ENCODE results near the gene CRK. TPM values are rescaled to one million over a fixed set of nuclear protein-coding genes. Genes with fewer than 3 reads are reported as not detected.

The CRK gene
- total and polyA plus RNA-seq, 2 donors = 26.6 to 27.9 TPM

DNA sequence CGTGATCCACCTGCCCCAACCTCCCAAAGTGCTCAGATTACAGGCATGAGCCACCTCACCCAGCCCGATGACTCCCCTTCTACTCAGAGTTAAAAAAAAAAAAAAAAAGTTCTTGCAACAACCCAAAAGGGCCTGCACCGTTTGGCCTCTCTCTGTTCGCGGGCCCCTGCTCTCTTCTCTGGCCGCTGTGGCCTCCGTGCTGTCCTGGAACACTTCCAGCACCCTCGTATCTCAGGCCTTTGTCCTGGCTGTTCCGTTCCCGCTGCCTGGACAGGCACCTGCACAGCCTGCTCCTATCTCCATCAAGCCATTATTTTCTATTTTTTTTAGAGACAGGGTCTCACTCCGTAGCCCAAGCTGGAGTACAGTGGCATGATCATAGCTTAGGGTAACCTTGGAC lies 25.7 kb upstream of the CRK start:
- H3K27ac ChIP-seq (ENCODE audit: low read depth in 1 of 2, low read length in 1 of 2) = no peak overlapping the region
- no peak for DNase-seq (ENCODE audit: low read depth in 6 of 9, low spot score in 9 of 9)
- WGBS = 92% methylated on average over 11 of the region's 11 CpGs

DNA sequence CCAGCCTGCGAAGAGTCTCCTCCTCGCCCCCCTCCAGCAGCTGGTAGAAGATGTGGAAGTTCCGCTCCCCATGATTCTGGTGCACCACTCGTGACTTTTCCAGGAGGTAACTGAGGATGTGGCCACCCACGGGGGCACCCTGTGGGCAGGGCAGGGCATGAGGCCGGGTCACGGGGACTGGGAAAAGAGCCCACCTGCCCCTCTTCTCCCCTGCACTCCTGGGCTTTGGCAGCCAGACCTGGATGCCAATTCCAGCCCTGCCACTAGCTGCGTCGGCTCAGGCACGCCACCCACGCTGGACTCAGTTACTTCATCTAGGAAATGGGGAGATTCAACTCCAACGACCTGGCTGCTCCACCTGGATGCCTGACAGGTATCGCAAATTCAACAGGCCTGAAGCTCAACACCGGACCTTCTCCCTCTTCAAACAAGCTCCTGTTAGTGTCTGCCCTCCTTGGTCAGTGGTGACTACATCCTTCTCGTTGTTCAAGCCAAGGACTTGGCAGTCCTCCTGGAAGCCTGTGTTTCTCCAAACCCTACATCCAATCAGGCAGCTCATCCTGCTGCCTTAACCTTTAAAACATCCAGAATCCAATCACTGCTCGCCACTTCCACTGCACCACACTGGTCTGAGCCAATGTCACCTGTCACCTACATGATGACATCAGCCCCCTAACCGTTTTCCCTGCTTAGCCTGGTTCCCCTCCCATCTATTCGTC lies 24.9 kb upstream of the CRK start:
- Histone ChIP-seq H3K27me3 (ENCODE audit: control insufficient read depth in 2 of 2, insufficient read depth in 1 of 2, low read length in 1 of 2) (peaks cover under 1 to 58% of the 10 kb centered on the region in 2 donors), H3K4me3 (ENCODE audit: low read length in 2 of 2) (no peak overlapping the region), H3K27ac (ENCODE audit: low read depth in 1 of 2, low read length in 1 of 2) (no peak overlapping the region), H3K4me1 (ENCODE audit: control insufficient read depth in 2 of 2, insufficient read depth in 2 of 2, low read length in 2 of 2) (peaks cover 4 to 12% of the 10 kb centered on the region in 2 donors), H3K36me3 (ENCODE audit: control insufficient read depth in 2 of 2, insufficient read depth in 2 of 2, low read length in 1 of 2) (peaks cover 2 to 3% of the 10 kb centered on the region in 2 donors), H3K9me3 (ENCODE audit: control insufficient read depth in 2 of 2, insufficient read depth in 1 of 2, low read length in 1 of 2) (peaks cover 0 to 4% of the 10 kb centered on the region in 2 donors)
- WGBS = 90% methylated on average over 18 of the region's 18 CpGs
- no peak for DNase-seq (ENCODE audit: low read depth in 6 of 9, low spot score in 9 of 9)

More for the DNA sequence above, 25.7 kb upstream of the CRK start:
- Histone ChIP-seq H3K4me1 (ENCODE audit: control insufficient read depth in 2 of 2, insufficient read depth in 2 of 2, low read length in 2 of 2) (peaks cover 4 to 20% of the 10 kb centered on the region in 2 donors), H3K27me3 (ENCODE audit: control insufficient read depth in 2 of 2, insufficient read depth in 1 of 2, low read length in 1 of 2) (peaks cover 7 to 66% of the 10 kb centered on the region in 2 donors), H3K36me3 (ENCODE audit: control insufficient read depth in 2 of 2, insufficient read depth in 2 of 2, low read length in 1 of 2) (peaks cover 2 to 3% of the 10 kb centered on the region in 2 donors), H3K9me3 (ENCODE audit: control insufficient read depth in 2 of 2, insufficient read depth in 1 of 2, low read length in 1 of 2) (peaks cover 0 to 5% of the 10 kb centered on the region in 2 donors), H3K4me3 (ENCODE audit: low read length in 2 of 2) (no peak overlapping the region)

DNA sequence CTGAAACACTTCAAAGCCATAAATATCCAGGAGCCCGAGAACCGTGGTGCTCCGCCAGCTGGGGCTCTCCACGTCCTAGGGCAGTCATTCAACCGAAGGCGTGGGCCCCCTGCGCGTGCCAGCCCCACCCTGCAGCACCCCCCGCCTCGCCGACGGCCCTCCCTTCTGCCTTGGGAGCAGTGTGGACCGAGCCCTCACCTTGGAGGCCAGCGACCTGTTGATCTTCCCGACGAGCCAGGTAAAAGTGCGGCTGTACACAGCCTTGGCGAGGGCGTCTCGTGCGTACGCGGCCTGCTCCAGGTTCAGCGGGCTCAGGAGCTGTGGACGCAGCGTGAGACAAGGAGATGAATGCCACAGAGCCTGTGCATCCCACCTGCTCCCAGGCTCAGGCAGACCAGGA lies 22.4 kb upstream of the CRK start:
- 95% methylated on average over 26 of the region's 26 CpGs for WGBS
- H3K36me3 ChIP-seq (ENCODE audit: control insufficient read depth in 2 of 2, insufficient read depth in 2 of 2, low read length in 1 of 2) = peaks cover 2 to 3% of the 10 kb centered on the region in 2 donors
- peaks cover 0 to 2% of the 10 kb centered on the region in 2 donors for H3K4me1 ChIP-seq (ENCODE audit: control insufficient read depth in 2 of 2, insufficient read depth in 2 of 2, low read length in 2 of 2)
- H3K27ac ChIP-seq (ENCODE audit: low read depth in 1 of 2, low read length in 1 of 2) = no peak overlapping the region
- DNase-seq (ENCODE audit: low read depth in 6 of 9, low spot score in 9 of 9) = no peak
- peaks cover 0 to 4% of the 10 kb centered on the region in 2 donors for H3K9me3 ChIP-seq (ENCODE audit: control insufficient read depth in 2 of 2, insufficient read depth in 1 of 2, low read length in 1 of 2)
- no peak overlapping the region for H3K4me3 ChIP-seq (ENCODE audit: low read length in 2 of 2)
- H3K27me3 ChIP-seq (ENCODE audit: control insufficient read depth in 2 of 2, insufficient read depth in 1 of 2, low read length in 1 of 2) = peaks cover 0 to 44% of the 10 kb centered on the region in 2 donors

GRCh38 chr17:1475321-1475854 lies 19.4 kb upstream of the CRK start:
- DNase-seq (ENCODE audit: low read depth in 6 of 9, low spot score in 9 of 9) = no peak
- Histone ChIP-seq H3K4me1 (ENCODE audit: control insufficient read depth in 2 of 2, insufficient read depth in 2 of 2, low read length in 2 of 2) (peaks cover 0 to 4% of the 10 kb centered on the region in 2 donors), H3K4me3 (ENCODE audit: low read length in 2 of 2) (no peak overlapping the region), H3K27ac (ENCODE audit: low read depth in 1 of 2, low read length in 1 of 2) (no peak overlapping the region), H3K9me3 (ENCODE audit: control insufficient read depth in 2 of 2, insufficient read depth in 1 of 2, low read length in 1 of 2) (no peaks in the 10 kb centered on the region), H3K36me3 (ENCODE audit: control insufficient read depth in 2 of 2, insufficient read depth in 2 of 2, low read length in 1 of 2) (peaks cover 0 to 3% of the 10 kb centered on the region in 2 donors), H3K27me3 (ENCODE audit: control insufficient read depth in 2 of 2, insufficient read depth in 1 of 2, low read length in 1 of 2) (peaks cover 0 to 47% of the 10 kb centered on the region in 2 donors)
- WGBS = 93% methylated on average over 15 of the region's 15 CpGs

DNA sequence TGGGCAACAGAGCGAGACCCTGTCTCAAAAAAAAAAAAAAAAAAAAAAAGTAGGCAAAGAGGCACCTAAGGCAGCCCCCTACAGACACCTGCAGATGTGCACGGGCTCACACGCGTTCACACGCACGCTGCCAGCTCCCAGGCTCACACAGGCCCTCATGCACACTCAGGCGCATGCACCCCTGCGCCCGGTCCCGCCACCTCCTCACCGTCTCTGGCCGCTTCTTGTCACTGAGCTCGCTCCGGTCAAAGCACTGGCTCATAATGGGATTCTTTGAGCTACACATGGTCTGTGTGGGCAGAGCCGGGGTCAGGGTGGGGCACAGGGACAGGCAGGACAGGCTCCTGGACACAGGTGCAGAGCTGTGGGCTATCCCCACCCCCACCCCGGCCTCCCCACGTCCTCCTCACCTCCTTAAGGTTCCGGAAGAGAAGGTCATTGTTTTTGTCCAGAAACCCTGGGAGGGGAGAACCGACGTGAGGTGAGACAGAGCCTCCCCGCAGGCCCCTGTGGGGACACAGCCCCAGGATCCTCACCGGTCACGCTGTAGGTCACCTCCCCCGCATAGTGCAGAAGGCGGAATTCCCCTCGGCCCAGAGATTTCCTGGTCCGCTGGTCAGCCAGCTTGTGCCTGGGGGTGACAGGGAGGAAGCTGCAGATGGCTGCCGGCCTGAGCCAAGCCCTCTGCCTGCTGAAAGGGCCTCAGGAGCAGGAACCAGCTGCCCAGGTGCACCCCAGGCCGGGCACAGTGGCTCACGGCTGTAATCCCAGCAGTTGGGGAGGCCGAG lies 18.6 kb upstream of the CRK start:
- H3K27me3 ChIP-seq (ENCODE audit: control insufficient read depth in 2 of 2, insufficient read depth in 1 of 2, low read length in 1 of 2) = peaks cover 0 to 53% of the 10 kb centered on the region in 2 donors
- H3K36me3 ChIP-seq (ENCODE audit: control insufficient read depth in 2 of 2, insufficient read depth in 2 of 2, low read length in 1 of 2) = peaks cover 0 to 3% of the 10 kb centered on the region in 2 donors
- no peaks in the 10 kb centered on the region for H3K9me3 ChIP-seq (ENCODE audit: control insufficient read depth in 2 of 2, insufficient read depth in 1 of 2, low read length in 1 of 2)
- H3K27ac ChIP-seq (ENCODE audit: low read depth in 1 of 2, low read length in 1 of 2) = no peak overlapping the region
- H3K4me1 ChIP-seq (ENCODE audit: control insufficient read depth in 2 of 2, insufficient read depth in 2 of 2, low read length in 2 of 2) = peaks cover 0 to 4% of the 10 kb centered on the region in 2 donors
- H3K4me3 ChIP-seq (ENCODE audit: low read length in 2 of 2) = no peak overlapping the region
- no peak for DNase-seq (ENCODE audit: low read depth in 6 of 9, low spot score in 9 of 9)
- WGBS = 93% methylated on average over 31 of the region's 31 CpGs

GRCh38 chr17:1473841-1474240 lies 17.8 kb upstream of the CRK start:
- Histone ChIP-seq H3K27ac (ENCODE audit: low read depth in 1 of 2, low read length in 1 of 2) (no peak overlapping the region), H3K4me3 (ENCODE audit: low read length in 2 of 2) (no peak overlapping the region), H3K36me3 (ENCODE audit: control insufficient read depth in 2 of 2, insufficient read depth in 2 of 2, low read length in 1 of 2) (peaks cover 0 to 3% of the 10 kb centered on the region in 2 donors), H3K27me3 (ENCODE audit: control insufficient read depth in 2 of 2, insufficient read depth in 1 of 2, low read length in 1 of 2) (peaks cover 0 to 53% of the 10 kb centered on the region in 2 donors), H3K9me3 (ENCODE audit: control insufficient read depth in 2 of 2, insufficient read depth in 1 of 2, low read length in 1 of 2) (peaks cover 0 to 1% of the 10 kb centered on the region in 2 donors), H3K4me1 (ENCODE audit: control insufficient read depth in 2 of 2, insufficient read depth in 2 of 2, low read length in 2 of 2) (peaks cover 0 to 4% of the 10 kb centered on the region in 2 donors)
- peak in 2 of 9 donors; percentile 32 to 59 for DNase-seq (ENCODE audit: low read depth in 6 of 9, low spot score in 9 of 9)
- 84% methylated on average over 10 of the region's 10 CpGs for WGBS

- no peak overlapping the region for H3K4me3 ChIP-seq (ENCODE audit: low read length in 2 of 2)
- 65% methylated on average over 11 of the region's 11 CpGs for WGBS
- H3K4me1 ChIP-seq (ENCODE audit: control insufficient read depth in 2 of 2, insufficient read depth in 2 of 2, low read length in 2 of 2) = peaks cover 0 to 4% of the 10 kb centered on the region in 2 donors
- no peaks in the 10 kb centered on the region for H3K36me3 ChIP-seq (ENCODE audit: control insufficient read depth in 2 of 2, insufficient read depth in 2 of 2, low read length in 1 of 2)
- H3K27me3 ChIP-seq (ENCODE audit: control insufficient read depth in 2 of 2, insufficient read depth in 1 of 2, low read length in 1 of 2) = peaks cover 0 to 50% of the 10 kb centered on the region in 2 donors
- no peak overlapping the region for H3K27ac ChIP-seq (ENCODE audit: low read depth in 1 of 2, low read length in 1 of 2)
- H3K9me3 ChIP-seq (ENCODE audit: control insufficient read depth in 2 of 2, insufficient read depth in 1 of 2, low read length in 1 of 2) = peaks cover 0 to 7% of the 10 kb centered on the region in 2 donors
- no peak for DNase-seq (ENCODE audit: low read depth in 6 of 9, low spot score in 9 of 9)
These were observed 17.1 kb upstream of the CRK start for GRCh38 chr17:1473170-1473569.

- H3K9me3 ChIP-seq (ENCODE audit: control insufficient read depth in 2 of 2, insufficient read depth in 1 of 2, low read length in 1 of 2) = peaks cover 0 to 7% of the 10 kb centered on the region in 2 donors
- H3K27ac ChIP-seq (ENCODE audit: low read depth in 1 of 2, low read length in 1 of 2) = no peak overlapping the region
- H3K4me3 ChIP-seq (ENCODE audit: low read length in 2 of 2) = no peak overlapping the region
- peaks cover 0 to 43% of the 10 kb centered on the region in 2 donors for H3K27me3 ChIP-seq (ENCODE audit: control insufficient read depth in 2 of 2, insufficient read depth in 1 of 2, low read length in 1 of 2)
- H3K4me1 ChIP-seq (ENCODE audit: control insufficient read depth in 2 of 2, insufficient read depth in 2 of 2, low read length in 2 of 2) = peaks cover 0 to 4% of the 10 kb centered on the region in 2 donors
- WGBS = 97% methylated on average over 42 of the region's 42 CpGs
- no peaks in the 10 kb centered on the region for H3K36me3 ChIP-seq (ENCODE audit: control insufficient read depth in 2 of 2, insufficient read depth in 2 of 2, low read length in 1 of 2)
- no peak for DNase-seq (ENCODE audit: low read depth in 6 of 9, low spot score in 9 of 9)
These were observed 16.1 kb upstream of the CRK start for GRCh38 chr17:1471911-1472821.
